ENCODE data around the gene UBFD1.
A peak's percentile ranks its signal among the peaks of the same experiment; 100 is the strongest.
"Not testable (repeated sequence)": the region's sequence is repeated elsewhere in the genome, so short reads cannot be mapped to it uniquely, and the experiment has no call there.

The UBFD1 gene

DNA sequence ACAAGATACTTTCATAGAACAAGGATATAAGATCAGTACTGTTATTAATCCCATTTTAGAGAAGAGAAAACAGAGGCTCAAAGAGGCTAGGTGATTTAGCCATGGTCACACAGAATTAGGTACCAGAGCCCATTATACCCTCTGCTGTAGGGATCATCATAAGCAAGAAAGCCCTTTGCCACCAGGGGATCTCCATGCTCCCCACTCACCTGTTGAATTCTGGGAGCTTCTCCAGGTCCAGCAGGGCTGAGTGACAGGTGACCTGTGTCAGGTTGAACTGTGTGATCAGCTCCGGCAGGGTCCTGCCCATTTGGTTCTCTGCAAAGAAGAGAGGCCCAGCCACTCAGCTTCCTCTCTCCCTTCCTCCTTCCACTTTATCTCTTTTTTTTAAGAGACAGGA, 25.1 kb upstream of the UBFD1 start:
- no peaks in the 10 kb centered on the region for H3K9me3 ChIP-seq (replicated peaks in 1 of 11)
- H3K27me3 ChIP-seq, result no peaks in the 10 kb centered on the region
- H3K9ac ChIP-seq, result no peak overlapping the region
- H3K4me2 ChIP-seq, result no peak overlapping the region
- TF ChIP-seq Cebpa-rat (IDR thresholded peaks at IDR 0.05), result no peak
- H3K4me3 ChIP-seq, result no peak overlapping the region
- peaks cover 0 to 28% (median 0%) of the 10 kb centered on the region in 10 experiments; a peak in 9 of 20 replicates for H3K4me1 ChIP-seq
- 0 out of 22 replicates have a peak, but pooled peaks cover 0 to 5% (median 0%) of the 10 kb centered on the region in 11 experiments for H4K20me1 ChIP-seq
- H3K36me3 ChIP-seq, result peaks cover 78 to 100% (median 95%) of the 10 kb centered on the region in 11 experiments
- H3K27ac ChIP-seq, result no peak overlapping the region

DNA sequence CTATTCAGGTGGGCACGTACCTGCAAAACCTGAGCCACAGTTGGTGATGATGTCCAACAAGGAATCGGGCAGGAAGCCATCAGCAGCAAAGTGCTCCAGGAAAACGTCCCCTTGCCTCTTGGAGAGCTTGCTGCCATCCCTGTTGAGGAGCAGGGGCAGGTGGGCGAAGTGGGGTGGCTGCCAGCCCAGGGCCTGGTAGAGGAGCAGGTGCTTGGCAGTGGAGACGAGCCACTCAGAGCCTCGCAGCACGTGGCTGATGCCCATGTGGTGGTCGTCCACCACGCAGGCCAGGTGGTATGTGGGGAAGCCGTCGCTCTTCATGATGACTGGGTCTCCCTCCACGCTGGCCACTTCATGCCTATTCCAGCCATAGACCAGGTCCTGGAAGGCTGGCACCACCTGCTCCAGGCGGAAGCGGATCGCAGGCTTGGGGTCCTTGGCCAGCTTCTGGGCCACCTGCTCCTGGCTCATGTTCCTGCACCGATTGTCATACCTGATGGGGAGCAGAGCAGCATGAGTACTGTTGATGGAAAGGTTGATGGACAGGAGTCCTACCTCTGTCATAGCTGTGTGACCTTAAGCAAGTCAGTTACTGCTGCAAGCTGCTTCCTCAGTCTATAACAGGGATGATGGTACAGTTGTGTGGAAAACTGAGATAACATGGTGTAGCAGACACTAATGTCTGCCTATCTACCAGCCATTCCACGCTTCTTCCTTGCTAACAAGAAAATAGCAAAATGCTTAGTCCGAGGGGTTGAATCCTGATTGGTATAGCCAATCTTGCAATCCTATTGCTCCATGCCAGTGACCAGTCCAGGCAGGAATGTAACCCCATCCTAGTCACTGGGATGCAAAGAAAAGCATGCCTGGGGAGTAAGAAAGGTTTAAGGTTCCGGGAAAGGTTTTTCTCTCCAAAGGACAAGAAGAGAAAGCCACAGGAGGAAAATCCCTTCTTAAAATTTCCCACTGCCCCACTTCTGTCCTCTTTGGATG, 22.4 kb upstream of the UBFD1 start:
- H3K9ac ChIP-seq, result no peak overlapping the region
- no peak overlapping the region for H3K27ac ChIP-seq
- H4K20me1 ChIP-seq, result peaks cover 0 to 5% (median 0%) of the 10 kb centered on the region in 11 experiments; a peak in 1 of 22 replicates
- no peak for TF ChIP-seq Cebpa-rat (IDR thresholded peaks at IDR 0.05)
- H3K4me2 ChIP-seq, result no peak overlapping the region
- no peak overlapping the region for H3K4me3 ChIP-seq
- H3K27me3 ChIP-seq, result no peaks in the 10 kb centered on the region
- peaks cover 0 to 28% (median 12%) of the 10 kb centered on the region in 10 experiments; a peak in 13 of 20 replicates for H3K4me1 ChIP-seq
- peaks cover 59 to 100% (median 91%) of the 10 kb centered on the region in 11 experiments for H3K36me3 ChIP-seq
- H3K9me3 ChIP-seq (replicated peaks in 1 of 11), result no peaks in the 10 kb centered on the region

DNA sequence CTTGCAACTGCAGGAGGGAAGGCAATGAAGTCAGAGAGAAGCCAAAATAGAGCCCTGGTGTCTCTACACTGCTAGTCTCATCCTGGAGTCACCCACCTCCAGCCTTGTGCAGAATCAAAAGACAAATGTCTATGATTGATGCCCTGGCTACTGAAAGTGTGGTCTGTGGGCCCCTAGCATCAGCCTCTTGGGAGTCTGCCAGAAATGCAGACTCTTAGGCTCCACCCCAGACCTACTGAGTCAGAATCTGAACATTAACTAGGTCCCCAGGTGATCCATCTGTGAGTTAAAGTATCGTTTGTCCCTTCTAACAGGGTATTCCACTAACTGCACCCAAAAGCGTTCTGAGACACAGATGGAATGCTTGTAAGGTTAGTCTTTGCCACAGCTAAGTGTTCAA, 21.6 kb upstream of the UBFD1 start:
- Histone ChIP-seq H3K9me3 (replicated peaks in 1 of 11) (no peaks in the 10 kb centered on the region), H3K36me3 (peaks cover 63 to 100% (median 93%) of the 10 kb centered on the region in 11 experiments), H3K4me2 (no peak overlapping the region), H3K27me3 (no peaks in the 10 kb centered on the region), H3K9ac (no peak overlapping the region), H3K27ac (no peak overlapping the region), H3K4me1 (peaks cover 0 to 25% (median 12%) of the 10 kb centered on the region in 10 experiments; a peak in 13 of 20 replicates), H3K4me3 (no peak overlapping the region), H4K20me1 (peaks cover 0 to 9% (median 0%) of the 10 kb centered on the region in 11 experiments; a peak in 1 of 22 replicates)
- TF ChIP-seq Cebpa-rat (IDR thresholded peaks at IDR 0.05), result no peak

DNA sequence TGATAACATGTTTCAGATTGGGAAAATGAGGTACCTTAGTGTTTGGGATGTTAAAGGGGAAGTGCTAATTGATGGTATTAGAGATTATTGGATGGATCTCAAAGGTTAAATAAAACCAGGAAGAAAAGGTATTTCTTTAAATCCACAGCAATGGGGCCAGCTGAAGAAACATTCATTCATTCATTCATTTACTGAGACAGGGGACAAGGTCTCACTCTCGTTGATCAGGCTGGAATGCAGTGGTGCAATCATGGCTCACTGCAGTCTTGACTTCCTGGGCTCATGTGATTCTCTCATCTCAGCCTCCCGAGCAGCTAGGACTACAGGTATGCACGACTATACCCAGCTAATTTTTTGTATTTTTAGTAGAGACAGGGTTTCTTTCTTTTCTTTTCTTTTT, 20.1 kb upstream of the UBFD1 start:
- peaks cover 0 to 25% (median 12%) of the 10 kb centered on the region in 10 experiments; a peak in 13 of 20 replicates for H3K4me1 ChIP-seq
- no peak overlapping the region for H3K4me3 ChIP-seq
- H3K27me3 ChIP-seq, result no peaks in the 10 kb centered on the region
- no peak overlapping the region for H3K9ac ChIP-seq
- H3K36me3 ChIP-seq, result peaks cover 59 to 100% (median 95%) of the 10 kb centered on the region in 11 experiments
- H3K9me3 ChIP-seq (replicated peaks in 1 of 11), result no peaks in the 10 kb centered on the region
- TF ChIP-seq Cebpa-rat (IDR thresholded peaks at IDR 0.05), result no peak
- peaks cover 0 to 11% (median 0%) of the 10 kb centered on the region in 11 experiments; a peak in 1 of 22 replicates for H4K20me1 ChIP-seq
- H3K27ac ChIP-seq, result no peak overlapping the region
- H3K4me2 ChIP-seq, result no peak overlapping the region

DNA sequence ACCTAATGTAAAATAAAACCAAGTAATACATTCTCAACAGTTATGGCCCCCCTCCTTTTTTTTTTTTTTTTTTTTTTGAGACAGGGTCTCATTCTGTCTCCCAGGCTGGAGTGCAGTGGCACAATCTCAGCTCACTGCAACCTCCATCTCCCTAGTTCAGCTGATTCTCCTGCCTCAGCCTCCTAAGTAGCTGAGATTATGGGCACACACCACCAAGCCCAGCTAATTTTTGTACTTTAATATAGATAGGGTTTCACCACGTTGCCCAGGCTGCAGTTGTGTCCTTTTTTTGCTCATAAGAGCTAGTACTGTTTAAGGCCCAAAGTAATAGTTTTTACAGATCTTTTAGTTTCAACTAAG, 18.6 kb upstream of the UBFD1 start:
- H3K9me3 ChIP-seq (replicated peaks in 1 of 11), result no peaks in the 10 kb centered on the region
- TF ChIP-seq Cebpa-rat (IDR thresholded peaks at IDR 0.05), result no peak
- H3K27ac ChIP-seq, result peak overlapping the region in 9 of 11 experiments; percentile 12 to 68 (median 46); a peak in 17 of 22 replicates
- peaks cover 59 to 100% (median 95%) of the 10 kb centered on the region in 11 experiments for H3K36me3 ChIP-seq
- peaks cover 0 to 25% (median 12%) of the 10 kb centered on the region in 10 experiments; a peak in 12 of 20 replicates for H3K4me1 ChIP-seq
- peaks cover 0 to 11% (median 0%) of the 10 kb centered on the region in 11 experiments; a peak in 1 of 22 replicates for H4K20me1 ChIP-seq
- no peaks in the 10 kb centered on the region for H3K27me3 ChIP-seq
- H3K4me3 ChIP-seq, result no peak overlapping the region
- H3K9ac ChIP-seq, result peak overlapping the region in 6 of 11 experiments; percentile 38 to 53 (median 41); a peak in 7 of 22 replicates
- H3K4me2 ChIP-seq, result peak overlapping the region in 7 of 11 experiments; percentile 22 to 64 (median 57); a peak in 14 of 22 replicates

DNA sequence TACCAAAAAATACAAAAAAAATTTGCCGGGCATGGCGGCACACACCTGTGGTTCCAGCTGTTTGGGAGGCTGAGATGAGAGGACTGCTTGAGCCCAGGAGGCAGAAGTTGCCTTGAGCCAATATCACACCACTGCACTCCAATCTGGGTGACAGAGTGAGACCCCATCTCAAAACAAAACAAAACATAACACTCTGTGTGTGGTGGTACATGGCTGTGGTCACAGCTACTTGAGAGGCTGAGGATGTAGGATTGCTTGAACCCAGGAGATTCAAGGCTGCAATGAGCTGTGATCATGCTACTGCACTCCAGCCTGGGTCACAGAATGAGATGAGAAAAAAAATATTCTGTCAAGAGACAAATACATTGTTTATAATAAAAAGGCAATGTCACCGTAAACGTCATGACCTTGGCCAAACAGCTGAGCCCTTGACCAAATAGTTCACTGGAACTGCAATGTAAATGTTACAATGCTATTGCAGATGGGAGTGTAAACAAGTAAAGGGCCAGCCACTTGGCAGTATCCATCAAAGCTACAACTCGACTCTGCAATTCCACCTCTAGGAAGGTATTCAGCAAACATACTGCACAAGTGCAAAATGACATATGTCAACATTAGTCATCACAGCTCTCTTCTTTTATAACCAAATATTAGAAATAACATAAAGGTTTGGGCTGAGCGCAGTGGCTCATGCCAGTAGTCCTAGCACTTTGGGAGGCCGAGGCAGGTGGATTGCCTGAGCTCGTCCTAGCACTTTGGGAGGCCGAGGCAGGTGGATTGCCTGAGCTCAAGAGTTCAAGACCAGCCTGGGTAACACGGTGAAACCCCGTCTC, 17.3 kb upstream of the UBFD1 start:
- H3K4me2 ChIP-seq, result no peak overlapping the region
- H3K4me3 ChIP-seq, result no peak overlapping the region
- peaks cover 0 to 25% (median 12%) of the 10 kb centered on the region in 10 experiments; a peak in 12 of 20 replicates for H3K4me1 ChIP-seq
- H4K20me1 ChIP-seq, result peaks cover 0 to 11% (median 0%) of the 10 kb centered on the region in 11 experiments; a peak in 1 of 22 replicates
- H3K36me3 ChIP-seq, result peaks cover 59 to 100% (median 95%) of the 10 kb centered on the region in 11 experiments
- TF ChIP-seq Cebpa-rat (IDR thresholded peaks at IDR 0.05), result no peak
- no peak overlapping the region; a peak in 1 of 22 replicates for H3K27ac ChIP-seq
- no peaks in the 10 kb centered on the region for H3K9me3 ChIP-seq (replicated peaks in 1 of 11)
- H3K9ac ChIP-seq, result no peak overlapping the region
- H3K27me3 ChIP-seq, result no peaks in the 10 kb centered on the region

DNA sequence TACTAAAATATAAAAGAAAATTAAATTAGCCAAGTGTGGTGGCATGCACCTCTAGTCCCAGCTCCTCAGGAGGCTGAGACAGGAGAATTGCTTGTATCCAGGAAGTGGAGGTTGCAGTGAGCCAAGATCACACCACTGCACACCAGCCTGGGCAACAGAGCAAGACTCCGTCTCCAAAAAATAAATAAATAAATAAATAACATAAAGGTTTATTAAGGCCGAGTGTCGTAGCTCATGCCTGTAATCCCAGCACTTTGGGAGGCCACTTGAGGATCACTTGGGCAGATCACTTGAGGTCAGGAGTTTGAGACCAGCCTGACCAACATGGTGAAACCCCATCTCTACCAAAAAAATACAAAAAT, 16.7 kb upstream of the UBFD1 start:
- not testable (repeated sequence) for H3K9me3 ChIP-seq (replicated peaks in 1 of 11)

DNA sequence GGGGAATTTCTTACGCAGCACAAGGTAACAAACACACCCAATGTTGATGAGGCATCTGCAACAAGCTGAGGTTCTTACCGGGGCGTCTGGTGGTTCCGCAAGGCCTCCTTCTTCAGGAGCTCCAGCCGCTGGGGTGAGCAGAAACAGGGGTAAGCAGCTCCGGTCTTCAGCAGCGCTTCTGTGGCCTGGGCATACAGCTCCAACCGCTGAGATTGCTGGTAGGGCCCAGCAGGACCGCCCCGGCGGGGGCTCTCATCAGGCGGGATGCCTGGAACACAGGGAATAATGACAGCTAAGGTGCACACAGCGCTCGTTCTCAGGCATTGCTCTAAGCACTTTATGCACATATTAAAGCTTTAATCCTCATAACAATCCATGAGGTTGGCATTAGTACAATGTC, 13.1 kb upstream of the UBFD1 start:
- Histone ChIP-seq H4K20me1 (peaks cover 0 to 17% (median 0%) of the 10 kb centered on the region in 11 experiments; a peak in 1 of 22 replicates), H3K27ac (no peak overlapping the region; a peak in 1 of 22 replicates), H3K9ac (no peak overlapping the region), H3K36me3 (peaks cover 82 to 100% (median 95%) of the 10 kb centered on the region in 11 experiments), H3K9me3 (replicated peaks in 1 of 11) (no peaks in the 10 kb centered on the region), H3K4me3 (no peak overlapping the region), H3K4me1 (peaks cover 0 to 7% (median 0%) of the 10 kb centered on the region in 10 experiments; a peak in 7 of 20 replicates), H3K4me2 (no peak overlapping the region), H3K27me3 (no peaks in the 10 kb centered on the region)
- TF ChIP-seq Cebpa-rat (IDR thresholded peaks at IDR 0.05), result no peak

More for the DNA sequence above, 16.7 kb upstream of the UBFD1 start:
- not testable (repeated sequence) for H3K4me3 ChIP-seq, H3K27me3 ChIP-seq, H3K9ac ChIP-seq, H3K4me2 ChIP-seq, H3K27ac ChIP-seq
- Histone ChIP-seq H4K20me1 (peaks cover 0 to 12% (median 0%) of the 10 kb centered on the region in 11 experiments; a peak in 1 of 22 replicates), H3K36me3 (peaks cover 59 to 100% (median 95%) of the 10 kb centered on the region in 11 experiments), H3K4me1 (peaks cover 0 to 25% (median 12%) of the 10 kb centered on the region in 10 experiments; a peak in 12 of 20 replicates)
